Muscle layer of colon (tissue), 2 donors: Measurements from ENCODE around the gene LPP.

ENCODE experiments used
- H3K27ac ChIP-seq: one replicate; pipeline ENCODE4 v1.7.0; 2013; ENCODE audit warnings: low read depth, mild to moderate bottlenecking, low read length, moderate library complexity
- H3K27me3 ChIP-seq, 2 donors: one replicate each; pipeline ENCODE4 v1.7.0; 2013; ENCODE audit warnings: low read length in 2 of 2, mild to moderate bottlenecking in 2 of 2; ENCODE audit not compliant: insufficient read depth in 2 of 2, control insufficient read depth in 1 of 2
- H3K36me3 ChIP-seq: one replicate; pipeline ENCODE4 v1.7.0; 2013; ENCODE audit warnings: mild to moderate bottlenecking, low read length; ENCODE audit not compliant: insufficient read depth
- H3K4me1 ChIP-seq: one replicate; pipeline ENCODE4 v1.7.0; 2013; ENCODE audit warnings: mild to moderate bottlenecking, low read length; ENCODE audit not compliant: insufficient read depth
- H3K4me3 ChIP-seq, 2 donors: one replicate each; pipeline ENCODE4 v1.7.0; 2013; ENCODE audit warnings: low read length in 2 of 2, low read depth in 1 of 2, mild to moderate bottlenecking in 1 of 2, moderate library complexity in 1 of 2
- H3K9ac ChIP-seq: one replicate; pipeline ENCODE4 v1.7.0; 2013; ENCODE audit warnings: low read length
- H3K9me3 ChIP-seq: one replicate; pipeline ENCODE4 v1.7.0; 2013; ENCODE audit warnings: mild to moderate bottlenecking, low read length
- donor health status: abdominal sarcoma.
- donor health status: Adenocarcinoma of cecum.

Gene LPP

DNA sequence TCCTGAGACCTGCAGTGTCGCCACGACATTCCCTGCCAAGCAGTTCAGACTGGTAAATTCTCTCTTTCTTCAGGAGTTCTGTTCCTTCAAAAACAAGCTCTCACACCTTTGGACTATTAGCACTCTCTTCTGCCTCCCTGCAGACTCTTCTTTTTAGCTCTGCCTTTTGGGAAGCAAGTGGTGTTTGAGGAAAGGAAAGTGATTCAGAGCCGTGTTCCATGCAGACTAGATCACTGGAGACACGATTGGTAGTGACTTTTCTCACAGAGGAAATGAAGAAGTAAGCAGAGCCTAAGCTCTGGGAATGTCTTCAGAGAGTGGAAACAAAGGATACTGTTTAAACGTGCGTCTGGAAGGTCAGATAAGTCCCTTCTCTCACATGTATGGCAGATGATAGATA is 747.2 kb downstream of the LPP start:
- peaks cover 24% of the 10 kb centered on the region for H3K4me1 ChIP-seq
- H3K4me3 ChIP-seq: no peak overlapping the region
- H3K27me3 ChIP-seq: no peaks in the 10 kb centered on the region
- H3K36me3 ChIP-seq: no peaks in the 10 kb centered on the region
- no peak overlapping the region for H3K27ac ChIP-seq
- no peaks in the 10 kb centered on the region for H3K9me3 ChIP-seq
- H3K9ac ChIP-seq: no peak overlapping the region

DNA sequence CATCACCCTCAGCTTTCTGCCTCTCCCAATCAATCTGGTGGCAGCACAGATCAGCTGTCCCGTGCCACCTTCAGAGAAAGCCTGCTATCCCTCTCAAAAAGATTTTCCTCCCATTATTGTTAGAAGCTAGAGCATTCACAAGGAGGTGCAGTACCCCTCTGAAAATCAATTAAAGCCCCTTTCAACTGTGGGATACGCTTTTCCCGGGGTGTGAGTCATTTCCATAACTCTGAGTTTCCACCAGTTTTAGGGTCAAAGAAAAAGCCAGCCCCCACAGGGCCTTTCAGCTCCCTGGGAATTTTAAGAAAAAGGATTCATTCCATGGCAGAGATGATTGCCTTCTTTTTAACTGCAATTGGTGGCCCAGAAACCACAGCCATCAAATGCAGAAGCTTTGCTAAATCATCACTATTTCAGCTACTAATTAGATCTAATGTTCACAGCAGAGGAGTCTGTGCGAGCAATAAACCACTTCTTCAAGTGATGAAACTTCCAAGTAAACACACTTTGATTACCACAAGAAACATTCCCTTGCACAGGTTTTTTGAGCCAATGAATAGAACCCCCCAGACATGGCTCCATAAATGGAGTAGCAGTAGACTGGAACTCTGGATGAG is 747.8 kb downstream of the LPP start:
- H3K27ac ChIP-seq: no peak overlapping the region
- no peaks in the 10 kb centered on the region for H3K36me3 ChIP-seq
- H3K4me1 ChIP-seq: peaks cover 26% of the 10 kb centered on the region
- H3K9ac ChIP-seq: no peak overlapping the region
- H3K9me3 ChIP-seq: no peaks in the 10 kb centered on the region
- H3K27me3 ChIP-seq: no peaks in the 10 kb centered on the region
- H3K4me3 ChIP-seq: no peak overlapping the region

DNA sequence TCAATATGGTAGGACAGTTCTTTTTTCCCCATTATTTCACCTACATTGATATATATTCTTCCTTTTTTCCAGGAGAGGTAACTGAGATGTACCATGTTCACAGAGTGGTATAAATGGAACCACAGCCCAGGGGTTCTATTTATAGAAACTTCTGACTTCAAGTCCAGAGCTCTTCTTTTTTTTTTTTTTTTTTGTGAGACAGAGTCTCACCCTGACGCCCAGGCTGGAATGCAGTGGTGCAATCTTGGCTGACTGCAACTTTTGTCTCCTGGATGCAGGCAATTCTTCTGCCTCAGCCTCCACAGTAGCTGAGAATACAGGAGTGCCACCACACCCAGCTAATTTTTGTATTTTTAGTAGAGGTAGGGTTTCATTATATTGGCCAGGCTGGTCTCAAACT is 750.7 kb downstream of the LPP start:
- Histone ChIP-seq H3K27ac (no peak overlapping the region), H3K9ac (no peak overlapping the region), H3K4me1 (peaks cover 22% of the 10 kb centered on the region), H3K27me3 (no peaks in the 10 kb centered on the region), H3K4me3 (no peak overlapping the region), H3K9me3 (no peaks in the 10 kb centered on the region), H3K36me3 (no peaks in the 10 kb centered on the region)

DNA sequence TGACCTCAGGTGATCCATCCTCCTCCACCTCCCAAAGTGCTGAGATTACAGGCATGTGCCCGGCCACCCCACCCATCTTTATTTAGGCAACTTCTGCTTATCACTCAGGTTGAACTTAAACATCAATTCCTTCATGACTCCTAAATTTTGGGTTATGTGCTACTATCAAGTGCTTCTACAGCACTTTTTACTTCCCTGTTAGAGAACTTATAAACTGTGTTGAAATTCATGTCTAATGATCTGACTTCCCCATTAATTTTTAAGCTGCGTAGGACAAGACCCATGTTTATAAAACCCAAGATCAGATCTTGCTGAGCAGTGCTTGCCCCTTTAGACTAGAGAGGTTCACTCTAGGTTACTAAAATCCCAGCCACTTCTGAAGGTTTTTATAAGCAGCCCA is 751.6 kb downstream of the LPP start:
- no peak overlapping the region for H3K9ac ChIP-seq
- H3K36me3 ChIP-seq: no peaks in the 10 kb centered on the region
- peaks cover 13% of the 10 kb centered on the region for H3K4me1 ChIP-seq
- H3K9me3 ChIP-seq: no peaks in the 10 kb centered on the region
- H3K27ac ChIP-seq: no peak overlapping the region
- H3K4me3 ChIP-seq: no peak overlapping the region
- no peaks in the 10 kb centered on the region for H3K27me3 ChIP-seq

DNA sequence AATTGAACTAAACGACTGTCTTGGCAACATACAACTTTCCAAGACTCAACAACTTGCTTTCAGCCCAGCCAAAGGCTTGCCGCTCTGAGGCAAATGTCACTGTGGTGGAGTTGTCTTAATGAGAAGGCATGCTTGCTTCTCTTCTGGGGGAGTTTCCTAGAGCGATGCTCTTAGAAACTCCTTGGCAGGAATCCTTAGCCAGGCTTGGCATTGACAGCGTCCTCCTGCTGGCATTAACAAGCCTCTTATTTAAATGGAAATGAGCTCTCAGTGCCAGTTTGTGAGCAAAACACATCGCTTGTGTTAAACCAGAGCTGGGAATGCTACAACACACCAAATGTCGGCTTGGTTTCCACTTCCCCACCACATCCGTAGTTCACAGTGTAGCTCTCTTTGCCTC is 752.3 kb downstream of the LPP start:
- peaks cover 6% of the 10 kb centered on the region for H3K4me1 ChIP-seq
- no peaks in the 10 kb centered on the region for H3K9me3 ChIP-seq
- H3K4me3 ChIP-seq: no peak overlapping the region
- no peaks in the 10 kb centered on the region for H3K27me3 ChIP-seq
- no peak overlapping the region for H3K9ac ChIP-seq
- H3K36me3 ChIP-seq: no peaks in the 10 kb centered on the region
- H3K27ac ChIP-seq: no peak overlapping the region

DNA sequence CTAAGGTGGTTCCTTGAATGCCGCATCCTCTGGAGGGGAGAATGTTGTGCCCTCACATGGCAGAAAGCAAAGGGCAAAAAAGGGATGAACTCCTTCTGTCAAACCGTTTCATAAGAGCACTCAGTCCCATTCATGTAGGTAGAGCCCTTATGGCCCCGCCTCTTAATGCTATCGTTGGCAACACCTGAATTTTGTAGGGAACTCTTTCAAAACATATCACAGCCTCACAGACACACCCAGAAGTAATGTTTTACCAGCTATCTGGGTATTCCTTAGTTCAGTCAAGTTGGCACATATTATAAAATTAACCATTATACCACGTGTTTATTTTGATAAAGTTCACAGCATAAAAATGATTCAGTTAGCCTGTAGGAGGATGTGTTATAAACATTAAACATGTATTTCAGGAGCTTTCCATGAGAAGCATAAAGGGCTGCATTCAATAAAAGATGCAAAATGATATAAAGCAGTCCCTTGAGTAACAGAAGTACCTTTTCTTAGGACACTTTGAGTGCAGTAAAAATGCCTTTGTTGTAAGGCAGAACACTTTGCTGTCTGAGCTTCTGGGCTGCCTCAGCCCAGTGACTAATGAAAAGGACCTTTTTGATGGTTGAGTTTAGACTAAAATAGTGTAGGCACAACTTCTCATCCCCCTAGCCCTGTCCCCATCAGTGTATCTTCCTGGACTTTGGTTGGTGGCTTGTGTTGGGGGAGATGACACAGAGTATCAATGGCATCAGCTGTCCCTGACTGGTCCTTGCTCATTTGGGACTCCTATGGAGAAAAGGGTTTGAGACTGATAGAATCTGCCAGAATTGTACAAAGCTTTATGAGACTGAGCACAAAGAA is 754.3 kb downstream of the LPP start:
- no peaks in the 10 kb centered on the region for H3K9me3 ChIP-seq
- no peak overlapping the region for H3K9ac ChIP-seq
- no peaks in the 10 kb centered on the region for H3K27me3 ChIP-seq
- no peak overlapping the region for H3K4me3 ChIP-seq
- peaks cover 6% of the 10 kb centered on the region for H3K4me1 ChIP-seq
- H3K36me3 ChIP-seq: no peaks in the 10 kb centered on the region
- no peak overlapping the region for H3K27ac ChIP-seq

DNA sequence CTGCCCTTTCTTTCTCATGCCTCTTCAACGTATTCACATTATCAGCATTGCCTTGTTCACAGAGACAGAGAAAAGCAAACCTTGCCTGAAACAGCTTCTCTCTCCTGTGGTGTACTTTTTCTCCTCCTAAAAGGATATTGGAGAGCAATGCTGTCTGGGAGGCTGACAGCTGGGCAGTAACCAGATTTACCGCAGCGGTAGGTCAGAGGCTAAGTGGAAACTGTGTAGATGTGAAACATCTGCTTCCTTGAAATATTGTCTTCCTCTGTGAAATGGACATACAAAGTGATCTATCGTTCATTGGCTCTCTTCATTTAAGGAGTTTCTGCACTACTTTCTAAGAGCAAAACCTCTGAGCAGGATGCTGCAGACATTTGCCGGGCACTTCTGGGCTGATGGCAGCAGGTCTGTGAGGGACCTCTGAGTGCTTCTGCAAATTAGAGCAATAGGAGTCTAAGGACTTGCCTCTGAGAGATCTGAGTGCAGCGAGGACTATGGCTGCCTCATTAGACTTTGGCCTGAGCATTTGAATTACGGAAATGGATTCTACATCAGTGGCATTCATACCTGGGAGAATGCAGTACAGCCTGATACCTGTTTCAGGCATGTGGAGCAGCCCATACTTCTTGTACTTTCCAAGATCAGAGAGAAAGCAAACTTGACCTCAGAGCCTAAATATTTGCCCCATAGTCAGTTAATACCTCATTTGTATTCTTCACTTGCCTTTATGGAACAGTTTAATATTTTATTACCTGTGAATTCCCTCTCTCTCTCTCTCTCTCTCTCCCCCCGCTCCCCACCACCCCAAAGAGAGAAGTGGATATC is 757.3 kb downstream of the LPP start:
- H3K9me3 ChIP-seq: no peaks in the 10 kb centered on the region
- peaks cover 6% of the 10 kb centered on the region for H3K4me1 ChIP-seq
- no peak overlapping the region for H3K4me3 ChIP-seq
- no peaks in the 10 kb centered on the region for H3K36me3 ChIP-seq
- no peaks in the 10 kb centered on the region for H3K27me3 ChIP-seq
- no peak overlapping the region for H3K9ac ChIP-seq
- H3K27ac ChIP-seq: no peak overlapping the region

DNA sequence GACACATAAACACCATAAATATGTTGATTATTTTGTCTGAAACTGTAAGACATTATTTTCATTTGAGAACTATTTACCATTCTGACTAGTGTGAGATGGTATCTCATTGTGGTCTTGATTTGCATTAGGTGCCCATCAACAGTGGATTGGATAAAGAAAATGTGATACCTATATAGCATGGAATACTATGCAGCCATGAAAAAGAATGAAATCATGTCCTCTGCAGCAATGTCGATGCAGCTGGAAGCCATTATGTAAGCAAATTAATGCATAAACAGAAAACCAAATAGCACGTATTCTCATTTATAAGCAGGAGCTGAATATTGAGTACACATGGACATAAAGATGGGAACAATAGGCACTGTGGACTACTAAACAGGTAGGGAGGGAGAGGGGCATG is 759.1 kb downstream of the LPP start:
- no peak overlapping the region for H3K9ac ChIP-seq
- H3K36me3 ChIP-seq: no peaks in the 10 kb centered on the region
- no peaks in the 10 kb centered on the region for H3K9me3 ChIP-seq
- H3K27ac ChIP-seq: no peak overlapping the region
- no peaks in the 10 kb centered on the region for H3K27me3 ChIP-seq
- no peaks in the 10 kb centered on the region for H3K4me1 ChIP-seq
- H3K4me3 ChIP-seq: no peak overlapping the region

DNA sequence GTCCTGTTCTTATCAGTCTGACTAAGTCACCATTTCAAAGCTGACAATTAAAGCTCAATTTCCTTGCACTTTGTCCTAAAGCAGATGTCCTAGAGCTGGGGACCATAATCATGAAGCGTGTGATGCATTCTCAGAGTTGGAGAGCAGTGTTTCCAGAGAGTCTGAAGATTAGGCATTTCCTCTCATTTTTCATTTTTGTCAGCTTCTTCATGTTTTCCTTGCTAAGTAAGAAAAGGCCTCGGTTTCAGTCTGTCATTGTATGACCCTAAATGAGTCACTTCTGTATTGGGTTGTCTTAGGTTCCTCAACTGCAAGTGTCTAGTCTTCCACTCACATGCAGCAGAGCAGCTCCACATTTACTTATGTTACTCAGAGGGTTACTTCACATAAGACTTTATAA is 760.6 kb downstream of the LPP start:
- H3K4me3 ChIP-seq: no peak overlapping the region
- H3K27ac ChIP-seq: no peak overlapping the region
- no peaks in the 10 kb centered on the region for H3K9me3 ChIP-seq
- H3K9ac ChIP-seq: no peak overlapping the region
- no peaks in the 10 kb centered on the region for H3K36me3 ChIP-seq
- no peaks in the 10 kb centered on the region for H3K27me3 ChIP-seq
- H3K4me1 ChIP-seq: no peaks in the 10 kb centered on the region

DNA sequence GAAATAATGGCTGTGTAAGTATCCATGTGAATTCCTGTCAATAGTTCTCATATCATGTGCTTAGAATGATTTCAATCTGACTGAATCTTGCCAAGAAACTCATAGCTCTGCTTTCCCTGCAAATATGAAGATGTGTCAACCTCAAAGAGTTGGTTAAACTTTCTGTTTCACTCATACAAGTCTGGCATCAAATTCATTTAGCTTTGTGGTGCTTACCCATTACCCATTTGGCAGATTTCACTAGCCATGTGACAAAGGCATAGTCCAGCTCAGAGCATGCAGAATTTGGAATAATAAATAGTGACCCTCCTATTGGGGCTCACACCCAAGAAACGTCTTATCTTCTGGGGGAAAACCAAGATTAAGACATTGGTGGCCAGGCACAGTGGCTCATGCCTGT is 761.2 kb downstream of the LPP start:
- Histone ChIP-seq H3K9me3 (no peaks in the 10 kb centered on the region), H3K4me1 (no peaks in the 10 kb centered on the region), H3K36me3 (no peaks in the 10 kb centered on the region), H3K9ac (no peak overlapping the region), H3K4me3 (no peak overlapping the region), H3K27ac (no peak overlapping the region), H3K27me3 (no peaks in the 10 kb centered on the region)

DNA sequence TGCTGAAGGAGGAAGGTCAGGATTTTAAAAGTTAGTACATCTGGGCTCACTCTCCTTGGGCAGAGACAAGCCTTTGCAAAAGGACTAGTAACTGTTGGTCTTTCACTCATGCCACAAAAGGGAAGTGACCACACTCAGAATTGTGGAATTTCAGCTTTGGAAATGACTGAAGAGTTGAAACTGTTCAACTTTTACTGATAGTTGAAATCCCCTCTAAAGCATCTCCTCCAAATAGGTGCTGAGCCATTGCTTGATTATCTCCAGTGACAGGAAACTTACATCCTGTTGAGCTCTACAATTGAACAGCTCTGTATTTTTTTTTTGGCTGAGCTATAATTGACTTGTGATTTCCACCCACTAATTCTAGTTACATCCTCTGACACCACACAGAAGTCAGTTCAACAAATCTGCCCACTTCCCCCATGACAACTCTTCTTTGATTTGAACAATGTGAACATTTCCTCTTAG is 763.0 kb downstream of the LPP start:
- Histone ChIP-seq H3K9me3 (no peaks in the 10 kb centered on the region), H3K27ac (no peak overlapping the region), H3K27me3 (no peaks in the 10 kb centered on the region), H3K36me3 (no peaks in the 10 kb centered on the region), H3K9ac (no peak overlapping the region), H3K4me3 (no peak overlapping the region), H3K4me1 (no peaks in the 10 kb centered on the region)
